Keratinocyte (primary cell): ENCODE results near the gene PCID2. TPM values are rescaled to one million over a fixed set of nuclear protein-coding genes. Genes with fewer than 3 reads are reported as not detected.

Experiments used
- DNase-seq: peaks from one replicate; pipeline ENCODE4 v3.0.0-alpha.2; 2011; ENCODE audit warnings: low read depth, missing footprints, low spot score
- FAIRE-seq: peaks from 2 replicates; lab custom pipeline; 2011; peaks lifted over from hg19 to GRCh38; lab: Jason Lieb, UNC
- H2AFZ ChIP-seq: 2 replicates; pipeline ENCODE4 v1.6.0; 2012; ENCODE audit warnings: low read length, control low read depth, inconsistent platforms; ENCODE audit not compliant: control insufficient read depth
- H3K27ac ChIP-seq: 2 replicates; pipeline ENCODE4 v1.5.1; 2011; ENCODE audit warnings: low read length; ENCODE audit not compliant: control insufficient read depth, insufficient read depth
- H3K27me3 ChIP-seq: 3 replicates; pipeline ENCODE4 v1.6.0; 2011; ENCODE audit warnings: low read length; ENCODE audit not compliant: control insufficient read depth, insufficient read depth; ENCODE audit errors: extremely low read depth
- H3K36me3 ChIP-seq, 2 experiments: 2 replicates in 1 of 2; 3 replicates in 1 of 2; pipeline ENCODE4 v1.5.1; 2011; ENCODE audit warnings: low read length in 2 of 2, mild to moderate bottlenecking in 1 of 2; ENCODE audit not compliant: control insufficient read depth in 2 of 2, insufficient read depth in 2 of 2; ENCODE audit errors: extremely low read depth in 1 of 2
- H3K4me1 ChIP-seq: 3 replicates; pipeline ENCODE4 v1.5.1; 2011; ENCODE audit warnings: low read length; ENCODE audit not compliant: control insufficient read depth, insufficient read depth; ENCODE audit errors: extremely low read depth
- H3K4me2 ChIP-seq: 3 replicates; pipeline ENCODE4 v1.6.0; 2011; ENCODE audit warnings: low read depth, low read length; ENCODE audit not compliant: control insufficient read depth, insufficient read depth; ENCODE audit errors: extremely low read depth
- H3K4me3 ChIP-seq, 3 experiments: fragments of 200-600 bp in 1 of 3; sonication (generic) in 1 of 3; 2 replicates in 2 of 3; 3 replicates in 1 of 3; pipeline ENCODE4 v1.5.1; 2011 to 2016; ENCODE audit warnings: low read length in 3 of 3, mild to moderate bottlenecking in 3 of 3, control low read depth in 2 of 3, inconsistent platforms in 1 of 3, low read depth in 1 of 3, mixed read lengths in 1 of 3, mixed run types in 1 of 3, moderate library complexity in 1 of 3; ENCODE audit not compliant: control insufficient read depth in 2 of 3, insufficient read depth in 2 of 3; ENCODE audit errors: extremely low read depth in 1 of 3
- H3K79me2 ChIP-seq: 2 replicates; pipeline ENCODE4 v1.6.0; 2012; ENCODE audit warnings: low read length; ENCODE audit not compliant: control insufficient read depth, insufficient read depth
- H3K9ac ChIP-seq: 3 replicates; pipeline ENCODE4 v1.6.0; 2011; ENCODE audit warnings: low read length; ENCODE audit not compliant: control insufficient read depth, insufficient read depth; ENCODE audit errors: extremely low read depth
- H3K9me1 ChIP-seq: 3 replicates; pipeline ENCODE4 v1.6.0; 2011; ENCODE audit warnings: low read length; ENCODE audit not compliant: control insufficient read depth, insufficient read depth; ENCODE audit errors: extremely low read depth
- H3K9me3 ChIP-seq: 2 replicates; pipeline ENCODE4 v1.5.1; 2012; ENCODE audit warnings: low read depth, low read length; ENCODE audit not compliant: control insufficient read depth
- H4K20me1 ChIP-seq: 3 replicates; pipeline ENCODE4 v1.6.0; 2011; ENCODE audit warnings: low read length; ENCODE audit not compliant: control insufficient read depth, insufficient read depth; ENCODE audit errors: extremely low read depth
- EZH2 ChIP-seq: IDR thresholded peaks from one replicate; pipeline ENCODE4 v1.6.1; 2012; ENCODE audit warnings: inconsistent platforms, mild to moderate bottlenecking, low read length, moderate library complexity
- dilution Hi-C: fragments of 300-500 bp; cut with MboI; formaldehyde crosslinking; loops from one replicate; pipeline ENCODE4 v1.7.0; 2020; ENCODE audit warnings: low sequenced_read_pairs; ENCODE audit not compliant: extremely low pct_ligation_motif_present
- polyA plus RNA-seq, 5 experiments: library from polyadenylated mRNA; depleted of rRNA in 3 of 5; stranded (reverse) in 3 of 5; stranded (forward) in 1 of 5; unstranded in 1 of 5; fragments of >200 nt; gene quantifications; 1 replicate in 1 of 5; 2 replicates in 3 of 5; 3 replicates in 1 of 5; pipeline versions ENCODE4 v1.2.1 to v1.2.3, GENCODE V29; 2011 to 2012; ENCODE audit warnings: missing spikeins in 2 of 5, low read depth in 1 of 5, low replicate concordance in 1 of 5
- TF ChIP-seq, protein P1 (sequence below), 3 experiments: IDR thresholded peaks in 1 of 3; conservative IDR thresholded peaks in 1 of 3; optimal IDR thresholded peaks in 1 of 3; 2 replicates in 2 of 3; 3 replicates in 1 of 3; pipeline versions ENCODE3 to v1.5.1; 2011; ENCODE audit warnings: low read length in 3 of 3, mild to moderate bottlenecking in 3 of 3, moderate library complexity in 2 of 3, control low read depth in 1 of 3, inconsistent platforms in 1 of 3; ENCODE audit not compliant: insufficient read depth in 2 of 3; ENCODE audit errors: extremely low read depth in 1 of 3

The PCID2 gene
- polyA plus RNA-seq, 1 donor (not counting 4 experiments of a cell fraction or from before 2014, with no cell fraction given): 76.5 TPM

DNA sequence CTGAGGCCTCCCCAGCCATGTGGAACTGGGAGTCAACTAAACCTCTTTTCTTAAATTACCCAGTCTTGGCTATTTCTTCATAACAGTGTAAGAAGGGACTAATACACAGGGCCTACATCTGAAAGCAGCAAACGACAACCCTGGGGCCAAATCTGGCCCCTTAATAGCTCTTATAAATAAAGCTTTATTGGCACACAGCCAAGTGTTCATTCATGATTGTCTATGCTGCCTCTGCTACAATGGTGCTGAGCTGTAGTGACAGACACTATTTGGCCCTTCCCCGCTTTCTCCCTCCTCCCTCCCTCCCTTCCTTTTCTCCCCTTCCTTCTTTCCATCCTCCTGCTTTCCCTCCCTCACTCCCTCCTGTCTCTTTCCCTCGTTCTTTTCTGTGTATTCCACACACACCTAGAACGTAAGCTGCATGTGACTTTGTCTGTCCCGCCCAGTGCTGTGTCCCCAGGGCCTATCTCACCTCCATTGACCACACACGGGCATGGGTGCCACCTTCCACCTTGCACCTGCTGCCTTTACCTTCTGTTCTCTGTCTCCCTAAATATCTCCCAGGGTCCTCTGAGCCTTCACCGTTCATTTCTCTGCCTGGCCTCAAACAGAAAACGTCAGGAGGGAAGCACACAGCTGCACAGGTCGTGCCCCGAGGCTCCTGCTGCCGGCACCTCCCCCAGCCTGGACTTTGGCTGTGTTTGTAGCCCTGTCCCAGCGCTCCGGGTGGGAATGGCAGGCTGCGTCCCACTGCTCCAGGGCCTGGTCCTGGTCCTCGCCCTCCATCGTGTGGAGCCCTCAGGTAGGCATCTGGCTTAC lies 50.3 kb downstream of the PCID2 start, which contains the start of gene PROZ:
Gene PROZ, plus strand, starts transcription at position 720 of the 819 bp plus-strand sequence. Its CDS starts 13 bp downstream, at position 733.
- Histone ChIP-seq H3K4me2 (no peak within 1 kb of the TSS), H3K36me3 (no peaks in the 10 kb centered on the region), H3K9me1 (no peaks in the 10 kb centered on the region), H3K4me1 (peaks cover 5% of the 10 kb centered on the region), H3K4me3 (no peak within 1 kb of the TSS), H2AFZ (no peak within 1 kb of the TSS), H3K27me3 (peaks cover 24% of the 10 kb centered on the region), H4K20me1 (no peaks in the 10 kb centered on the region), H3K27ac (no peak within 1 kb of the TSS), H3K9ac (no peak within 1 kb of the TSS), H3K79me2 (no peaks in the 10 kb centered on the region), H3K9me3 (no peaks in the 10 kb centered on the region)
- FAIRE-seq: no peak
- dilution Hi-C loops: no loop called here
- TF ChIP-seq, protein P1, sequence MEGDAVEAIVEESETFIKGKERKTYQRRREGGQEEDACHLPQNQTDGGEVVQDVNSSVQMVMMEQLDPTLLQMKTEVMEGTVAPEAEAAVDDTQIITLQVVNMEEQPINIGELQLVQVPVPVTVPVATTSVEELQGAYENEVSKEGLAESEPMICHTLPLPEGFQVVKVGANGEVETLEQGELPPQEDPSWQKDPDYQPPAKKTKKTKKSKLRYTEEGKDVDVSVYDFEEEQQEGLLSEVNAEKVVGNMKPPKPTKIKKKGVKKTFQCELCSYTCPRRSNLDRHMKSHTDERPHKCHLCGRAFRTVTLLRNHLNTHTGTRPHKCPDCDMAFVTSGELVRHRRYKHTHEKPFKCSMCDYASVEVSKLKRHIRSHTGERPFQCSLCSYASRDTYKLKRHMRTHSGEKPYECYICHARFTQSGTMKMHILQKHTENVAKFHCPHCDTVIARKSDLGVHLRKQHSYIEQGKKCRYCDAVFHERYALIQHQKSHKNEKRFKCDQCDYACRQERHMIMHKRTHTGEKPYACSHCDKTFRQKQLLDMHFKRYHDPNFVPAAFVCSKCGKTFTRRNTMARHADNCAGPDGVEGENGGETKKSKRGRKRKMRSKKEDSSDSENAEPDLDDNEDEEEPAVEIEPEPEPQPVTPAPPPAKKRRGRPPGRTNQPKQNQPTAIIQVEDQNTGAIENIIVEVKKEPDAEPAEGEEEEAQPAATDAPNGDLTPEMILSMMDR (optimal IDR thresholded peaks at IDR 0.05 in 1 of 3, IDR thresholded peaks at IDR 0.05 in 1 of 3, conservative IDR thresholded peaks at IDR 0.05 in 1 of 3; ENCODE audit: extremely low read depth in 1 of 3, insufficient read depth in 2 of 3, low read length in 3 of 3): no peak
- TF ChIP-seq EZH2: no peak
- DNase-seq: no peak

DNA sequence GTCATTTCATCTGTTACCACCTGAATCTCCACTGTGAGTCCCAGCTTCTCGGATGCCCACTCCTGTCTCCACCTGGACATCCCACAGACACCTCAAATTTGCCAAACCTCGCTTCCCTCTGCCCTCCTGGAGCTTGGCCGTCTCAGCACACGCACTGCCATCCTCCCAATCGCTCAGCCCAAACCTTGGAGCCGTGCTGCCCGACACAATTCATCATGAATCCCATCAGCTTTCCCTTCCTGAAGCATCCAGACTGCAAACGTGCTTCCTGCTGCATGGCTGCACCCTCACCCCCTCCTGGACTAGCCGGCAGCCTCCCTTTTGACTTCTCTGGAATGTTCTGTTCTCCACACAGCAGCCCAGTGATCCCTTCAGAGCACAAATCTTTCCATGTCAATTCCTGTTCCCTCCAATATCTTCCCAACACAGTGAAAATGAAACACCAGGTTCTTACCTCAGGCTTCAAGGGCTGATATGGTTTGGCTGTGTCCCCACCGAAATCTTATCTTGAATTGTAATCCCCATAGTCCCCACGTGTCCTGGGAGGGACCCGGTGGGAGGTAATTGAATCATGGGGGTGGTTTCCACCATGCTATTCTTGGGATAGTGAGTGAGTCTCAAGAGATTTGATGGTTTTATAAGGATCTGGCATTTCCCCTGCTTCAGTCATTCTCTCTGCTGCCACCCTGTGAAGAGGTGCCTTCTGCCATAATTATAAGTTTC lies 51.1 kb downstream of the PCID2 start:
- TF ChIP-seq, protein P1 (optimal IDR thresholded peaks at IDR 0.05 in 1 of 3, IDR thresholded peaks at IDR 0.05 in 1 of 3, conservative IDR thresholded peaks at IDR 0.05 in 1 of 3; ENCODE audit: extremely low read depth in 1 of 3, insufficient read depth in 2 of 3, low read length in 3 of 3): no peak
- no peak for TF ChIP-seq EZH2
- H3K9ac ChIP-seq: no peak overlapping the region
- no peak overlapping the region for H3K27ac ChIP-seq
- FAIRE-seq (no peak), DNase-seq (no peak)
- no peak overlapping the region for H3K4me2 ChIP-seq
- no peak overlapping the region for H3K4me3 ChIP-seq
- no peaks in the 10 kb centered on the region for H3K9me1 ChIP-seq
- H3K79me2 ChIP-seq: no peaks in the 10 kb centered on the region
- dilution Hi-C loops: no loop called here
- H2AFZ ChIP-seq: no peak overlapping the region
- H3K36me3 ChIP-seq: no peaks in the 10 kb centered on the region
- no peaks in the 10 kb centered on the region for H4K20me1 ChIP-seq
- H3K9me3 ChIP-seq: no peaks in the 10 kb centered on the region
- peaks cover 27% of the 10 kb centered on the region for H3K27me3 ChIP-seq
- H3K4me1 ChIP-seq: peaks cover 9% of the 10 kb centered on the region
